ENCODE data around the gene KCNQ1. TPM values are rescaled to one million over a fixed set of nuclear protein-coding genes. Genes with fewer than 3 reads are reported as not detected.

Gene KCNQ1
- total RNA-seq, 3 donors from 2014 or later, result 3.6 to 6.2 (median 5.1) TPM

DNA sequence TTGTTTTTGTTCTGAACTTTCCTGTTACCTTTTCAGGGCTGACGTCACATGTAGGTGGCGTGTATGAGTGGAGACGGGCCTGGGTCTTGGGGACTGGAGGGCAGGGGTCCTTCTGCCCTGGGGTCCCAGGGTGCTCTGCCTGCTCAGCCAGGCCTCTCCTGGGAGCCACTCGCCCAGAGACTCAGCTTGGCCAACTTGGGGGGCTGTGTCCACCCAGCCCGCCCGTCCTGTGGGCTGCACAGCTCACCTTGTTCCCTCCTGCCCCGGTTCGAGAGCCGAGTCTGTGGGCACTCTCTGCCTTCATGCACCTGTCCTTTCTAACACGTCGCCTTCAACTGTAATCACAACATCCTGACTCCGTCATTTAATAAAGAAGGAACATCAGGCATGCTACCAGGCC lies 47.8 kb upstream of the KCNQ1 start:
- no peak overlapping the region for H3K27ac ChIP-seq
- H3K4me3 ChIP-seq, result no peak overlapping the region
- TF ChIP-seq POLR2A (IDR thresholded peaks at IDR 0.05) (no peak), POLR2AphosphoS5 (IDR thresholded peaks at IDR 0.05) (no peak)
- TF ChIP-seq, protein P1, sequence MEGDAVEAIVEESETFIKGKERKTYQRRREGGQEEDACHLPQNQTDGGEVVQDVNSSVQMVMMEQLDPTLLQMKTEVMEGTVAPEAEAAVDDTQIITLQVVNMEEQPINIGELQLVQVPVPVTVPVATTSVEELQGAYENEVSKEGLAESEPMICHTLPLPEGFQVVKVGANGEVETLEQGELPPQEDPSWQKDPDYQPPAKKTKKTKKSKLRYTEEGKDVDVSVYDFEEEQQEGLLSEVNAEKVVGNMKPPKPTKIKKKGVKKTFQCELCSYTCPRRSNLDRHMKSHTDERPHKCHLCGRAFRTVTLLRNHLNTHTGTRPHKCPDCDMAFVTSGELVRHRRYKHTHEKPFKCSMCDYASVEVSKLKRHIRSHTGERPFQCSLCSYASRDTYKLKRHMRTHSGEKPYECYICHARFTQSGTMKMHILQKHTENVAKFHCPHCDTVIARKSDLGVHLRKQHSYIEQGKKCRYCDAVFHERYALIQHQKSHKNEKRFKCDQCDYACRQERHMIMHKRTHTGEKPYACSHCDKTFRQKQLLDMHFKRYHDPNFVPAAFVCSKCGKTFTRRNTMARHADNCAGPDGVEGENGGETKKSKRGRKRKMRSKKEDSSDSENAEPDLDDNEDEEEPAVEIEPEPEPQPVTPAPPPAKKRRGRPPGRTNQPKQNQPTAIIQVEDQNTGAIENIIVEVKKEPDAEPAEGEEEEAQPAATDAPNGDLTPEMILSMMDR (IDR thresholded peaks at IDR 0.05), result no peak
- peaks cover 6% of the 10 kb centered on the region for H3K36me3 ChIP-seq
- no peak for DNase-seq (ENCODE audit: low spot score in 2 of 2)
- intact Hi-C loops (cut with DNase I; ENCODE audit: low total_unique reads), result no loop called here
- H3K9me3 ChIP-seq, result no peaks in the 10 kb centered on the region
- H3K4me1 ChIP-seq, result peaks cover 7 to 9% of the 10 kb centered on the region in 2 donors
- H3K27me3 ChIP-seq, result no peaks in the 10 kb centered on the region

DNA sequence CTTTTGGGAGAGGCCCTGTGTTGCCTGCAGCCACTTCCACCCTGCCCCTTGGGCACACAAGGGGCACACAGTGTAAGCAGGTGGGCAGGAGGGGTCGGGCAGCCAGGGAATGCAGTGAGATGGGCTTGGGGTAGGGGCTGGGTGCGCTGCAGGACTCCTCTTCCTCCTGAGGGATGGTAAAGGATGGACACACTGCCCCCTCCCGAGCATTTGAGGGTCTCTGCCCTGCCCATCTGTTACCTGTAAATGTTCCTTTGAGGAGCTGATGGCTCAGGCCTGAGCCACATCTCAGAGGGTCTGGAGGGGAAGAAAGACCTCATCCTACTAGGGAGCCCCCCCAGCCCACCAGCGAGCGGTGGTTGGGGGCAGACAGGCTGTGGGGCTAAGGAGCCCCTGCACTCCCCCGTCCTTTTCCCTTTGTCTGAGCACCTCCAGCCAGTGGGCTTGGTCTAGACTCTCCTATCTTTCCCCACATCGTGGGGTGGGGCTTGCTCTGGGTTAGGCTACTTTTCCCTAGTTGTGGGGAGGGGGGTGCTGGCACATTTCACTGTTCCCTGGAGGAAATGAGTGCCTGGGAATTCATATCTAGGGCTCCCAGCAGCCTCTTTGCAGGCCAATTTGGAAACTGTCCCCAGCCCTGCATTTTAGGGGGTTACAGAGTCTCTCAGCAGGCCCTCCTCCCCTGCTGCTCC lies 46.0 kb upstream of the KCNQ1 start:
- Histone ChIP-seq H3K36me3 (peaks cover 10% of the 10 kb centered on the region), H3K27ac (peak overlapping the region; percentile 97 to 99), H3K27me3 (no peaks in the 10 kb centered on the region), H3K9me3 (no peaks in the 10 kb centered on the region), H3K4me3 (no peak overlapping the region), H3K4me1 (peaks cover 7 to 10% of the 10 kb centered on the region in 2 donors)
- no peak for TF ChIP-seq POLR2A (IDR thresholded peaks at IDR 0.05)
- no peak for TF ChIP-seq POLR2AphosphoS5 (IDR thresholded peaks at IDR 0.05)
- TF ChIP-seq, protein P1 (IDR thresholded peaks at IDR 0.05), result no peak
- DNase-seq (ENCODE audit: low spot score in 2 of 2), result no peak
- intact Hi-C loops (cut with DNase I; ENCODE audit: low total_unique reads), result no loop called here

DNA sequence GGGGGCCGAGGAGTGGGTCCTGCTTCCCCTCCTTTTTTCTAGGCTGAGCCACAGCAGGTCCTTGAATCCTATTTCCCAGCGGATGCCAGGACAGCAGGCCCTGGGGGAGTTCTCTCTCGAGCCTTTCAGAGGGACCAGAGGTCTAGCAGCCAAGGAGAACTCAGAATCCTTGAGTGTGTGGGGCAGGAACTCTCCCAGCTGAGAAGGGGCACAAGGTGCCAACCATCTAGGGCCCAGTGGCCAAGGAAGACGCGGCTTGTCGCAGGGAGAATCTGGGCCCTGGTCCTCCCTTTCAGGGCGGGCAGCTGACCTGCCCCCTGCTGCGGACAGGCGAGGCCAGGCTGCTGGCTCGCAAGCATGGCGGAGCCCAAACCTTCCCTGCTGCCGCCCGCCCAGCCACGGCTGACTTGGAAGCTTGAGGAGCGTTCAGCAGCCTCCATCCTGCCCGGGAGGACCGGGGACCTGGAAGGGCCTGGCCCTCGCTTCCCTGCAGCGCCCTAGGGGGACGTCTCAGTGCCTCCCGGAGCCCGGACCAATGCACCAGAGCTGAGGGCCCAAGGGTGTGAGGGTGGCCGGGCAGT lies 45.2 kb upstream of the KCNQ1 start:
- Histone ChIP-seq H3K9me3 (no peaks in the 10 kb centered on the region), H3K4me1 (peaks cover 7 to 10% of the 10 kb centered on the region in 2 donors), H3K4me3 (peak overlapping the region; percentile 85 to 100 (median 100)), H3K36me3 (peaks cover 10% of the 10 kb centered on the region), H3K27ac (peak overlapping the region; percentile 97 to 99), H3K27me3 (no peaks in the 10 kb centered on the region)
- TF ChIP-seq POLR2A (IDR thresholded peaks at IDR 0.05), result no peak
- no peak for TF ChIP-seq POLR2AphosphoS5 (IDR thresholded peaks at IDR 0.05)
- TF ChIP-seq, protein P1 (IDR thresholded peaks at IDR 0.05), result no peak
- no peak for DNase-seq (ENCODE audit: low spot score in 2 of 2)
- intact Hi-C loops (cut with DNase I; ENCODE audit: low total_unique reads), result no loop called here

DNA sequence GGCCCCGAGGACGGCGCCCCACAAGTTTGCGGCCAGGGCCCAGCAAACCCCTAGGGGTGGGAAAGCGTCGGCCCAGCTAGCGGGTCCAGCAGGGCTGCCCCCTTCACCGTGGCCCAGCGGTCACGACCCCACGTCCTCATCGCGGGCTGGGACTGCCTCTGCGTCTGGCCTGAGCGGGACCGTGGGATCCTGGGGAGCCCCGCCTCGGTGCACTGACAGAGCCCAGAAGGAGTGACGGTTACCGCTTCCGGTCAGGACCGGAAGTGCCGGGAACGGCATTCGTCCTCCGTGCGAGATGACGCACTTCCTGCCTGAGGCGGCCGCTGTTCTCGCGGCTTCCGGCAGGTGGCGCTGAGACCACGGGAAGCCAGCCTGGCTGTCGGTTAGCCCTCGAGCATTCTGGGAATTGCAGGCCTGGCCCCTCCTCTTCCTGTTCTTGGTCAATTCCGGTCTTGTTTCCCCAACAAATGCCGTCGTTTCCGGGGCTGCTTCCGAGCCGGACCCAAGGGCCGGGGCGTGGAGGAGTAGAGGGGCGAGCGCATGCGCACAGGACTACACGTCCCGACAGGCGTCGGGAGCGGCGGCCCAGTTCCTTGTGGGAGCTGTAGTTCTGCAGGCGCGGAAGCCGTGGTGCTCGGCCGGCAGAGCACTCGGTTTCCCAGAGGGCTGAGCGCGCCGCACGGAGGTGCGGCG lies 44.6 kb upstream of the KCNQ1 start, which contains the start of gene TSSC4:
TSS of gene TSSC4 (plus strand) at position 682 of the 693 bp plus-strand sequence. CDS start 1,884 bp downstream, outside the sequence.
- intact Hi-C loops (cut with DNase I; ENCODE audit: low total_unique reads), result no loop called here
- Histone ChIP-seq H3K27me3 (no peaks in the 10 kb centered on the region), H3K27ac (peak within 1 kb of the TSS; percentile 97 to 99), H3K36me3 (peaks cover 10% of the 10 kb centered on the region), H3K9me3 (no peaks in the 10 kb centered on the region), H3K4me1 (peaks cover 7 to 10% of the 10 kb centered on the region in 2 donors), H3K4me3 (peak within 1 kb of the TSS; percentile 85 to 100 (median 100))
- TF ChIP-seq POLR2A (IDR thresholded peaks at IDR 0.05) (peak; percentile 89), POLR2AphosphoS5 (IDR thresholded peaks at IDR 0.05) (peak; percentile 98 to 99 (median 99))
- TF ChIP-seq, protein P1 (IDR thresholded peaks at IDR 0.05), result peak; percentile 97 to 99 (median 98)
- peak; percentile 98 to 100 for DNase-seq (ENCODE audit: low spot score in 2 of 2)
